T-helper 22 cell (primary cell): Measurements from ENCODE around the gene MUL1.
"Not testable (repeated sequence)": the region's sequence is repeated elsewhere in the genome, so short reads cannot be mapped to it uniquely, and the experiment has no call there.

ENCODE experiments used
- DNase-seq: peaks from one replicate; pipeline ENCODE4 v3.0.0-alpha.2; 2020; ENCODE audit warnings: low read depth

Gene MUL1

GRCh38 chr1:20511518-20512428, 3.8 kb upstream of the MUL1 start:
- no peak for DNase-seq

- DNase-seq, result no peak
These were observed 440 bp upstream of the MUL1 start for GRCh38 chr1:20508411-20508771.

- no peak for DNase-seq
These were observed 745 bp downstream of the MUL1 start for GRCh38 chr1:20507248-20507563.

- DNase-seq, result no peak
These were observed 2.5 kb downstream of the MUL1 start for GRCh38 chr1:20505488-20505887.

GRCh38 chr1:20500716-20501115, 7.2 kb downstream of the MUL1 start:
- no peak for DNase-seq

- no peak for DNase-seq
These were observed 8.2 kb downstream of the MUL1 start for GRCh38 chr1:20499718-20500117.

GRCh38 chr1:20499105-20499504, 8.8 kb downstream of the MUL1 start:
- DNase-seq, result no peak

GRCh38 chr1:20498116-20498515, 9.8 kb downstream of the MUL1 start:
- DNase-seq, result no peak

GRCh38 chr1:20497506-20497905, 10.4 kb downstream of the MUL1 start:
- DNase-seq, result no peak

GRCh38 chr1:20496725-20497383, 11.1 kb downstream of the MUL1 start:
- not testable (repeated sequence) for DNase-seq

GRCh38 chr1:20496241-20496661, 11.7 kb downstream of the MUL1 start:
- no peak for DNase-seq

- DNase-seq, result no peak
These were observed 12.3 kb downstream of the MUL1 start for GRCh38 chr1:20495661-20496060.

- DNase-seq, result no peak
These were observed 13.2 kb downstream of the MUL1 start for GRCh38 chr1:20494609-20495311.

GRCh38 chr1:20493839-20494608, 13.9 kb downstream of the MUL1 start:
- DNase-seq, result peak; percentile 41

- no peak for DNase-seq
These were observed 14.6 kb downstream of the MUL1 start for GRCh38 chr1:20493309-20493708.

- no peak for DNase-seq
These were observed 15.2 kb downstream of the MUL1 start for GRCh38 chr1:20492751-20493150.

GRCh38 chr1:20491866-20492265, 16.1 kb downstream of the MUL1 start:
- DNase-seq, result no peak

- DNase-seq, result no peak
These were observed 16.8 kb downstream of the MUL1 start for GRCh38 chr1:20491178-20491577.

GRCh38 chr1:20487236-20487590, 20.7 kb downstream of the MUL1 start:
- no peak for DNase-seq

GRCh38 chr1:20486457-20487235, 21.3 kb downstream of the MUL1 start:
- DNase-seq, result no peak
